A673 (cell line): ENCODE data around the gene AQP12A. TPM values are rescaled to one million over a fixed set of nuclear protein-coding genes. Genes with fewer than 3 reads are reported as not detected.

Source experiments
- BruUV-seq: library from RNA; stranded (reverse); fragments of 400-500 nt; replicated peaks from 2 replicates; lab custom pipeline; 2021; lab: Mats Ljungman, UMichigan
- CTCF ChIA-PET: fragments of 300-600 bp; sonication (Branson Sonifier 250); formaldehyde crosslinking; loops from one replicate; lab custom pipeline; 2022; ENCODE audit warnings: antibody characterized with exemption; lab: Charles Lee
- POLR2A ChIA-PET: fragments of 300-600 bp; sonication (Branson Sonifier 250); formaldehyde crosslinking; loops from one replicate; lab custom pipeline; 2022; ENCODE audit warnings: antibody characterized with exemption; ENCODE audit not compliant: low non-redundant PET; lab: Charles Lee
- DNase-seq: peaks from one replicate; pipeline ENCODE4 v3.0.0-alpha.2; 2015; ENCODE audit warnings: low spot score
- H3K27ac ChIP-seq: fragments of 200-600 bp; sonication (generic); 2 replicates; pipeline ENCODE4 v1.5.1; 2016; ENCODE audit warnings: mixed run types, low read depth, mild to moderate bottlenecking, mixed read lengths, antibody characterized with exemption, low read length; ENCODE audit not compliant: poor library complexity, severe bottlenecking
- H3K27me3 ChIP-seq: fragments of 200-600 bp; sonication (generic); replicated peaks from 2 replicates; pipeline ENCODE4 v1.6.1; 2017; ENCODE audit warnings: mixed run types, low read depth, mild to moderate bottlenecking, mixed read lengths, antibody characterized with exemption, low read length; ENCODE audit not compliant: insufficient read depth, poor library complexity
- H3K36me3 ChIP-seq: fragments of 200-600 bp; sonication (generic); 2 replicates; pipeline ENCODE4 v1.6.1; 2016; ENCODE audit warnings: mixed run types, mild to moderate bottlenecking, mixed read lengths, antibody characterized with exemption, low read length; ENCODE audit not compliant: insufficient read depth, poor library complexity, severe bottlenecking
- H3K4me1 ChIP-seq: fragments of 200-600 bp; sonication (generic); 2 replicates; pipeline ENCODE4 v1.6.1; 2017; ENCODE audit warnings: mixed run types, mild to moderate bottlenecking, mixed read lengths, antibody characterized with exemption, low read length; ENCODE audit not compliant: insufficient read depth, poor library complexity, severe bottlenecking
- H3K4me3 ChIP-seq: fragments of 200-600 bp; sonication (generic); 2 replicates; pipeline ENCODE4 v1.5.1; 2016; ENCODE audit warnings: low read depth, mixed run types, mild to moderate bottlenecking, mixed read lengths, low read length; ENCODE audit not compliant: poor library complexity, severe bottlenecking
- H3K9me3 ChIP-seq: fragments of 200-600 bp; sonication (generic); 2 replicates; pipeline ENCODE4 v1.6.1; 2016; ENCODE audit warnings: mixed run types, low read depth, mild to moderate bottlenecking, mixed read lengths, antibody characterized with exemption, low read length; ENCODE audit not compliant: poor library complexity, severe bottlenecking
- CTCF ChIP-seq: fragments of 300-800, 200-600 bp; sonication (generic); conservative IDR thresholded peaks from 2 replicates; pipeline ENCODE4 v1.5.1; 2017; ENCODE audit warnings: low read depth, mild to moderate bottlenecking, antibody characterized with exemption, low read length, moderate library complexity, mixed read lengths
- EZH2 ChIP-seq: fragments of 200-600 bp; sonication (generic); IDR thresholded peaks from 2 replicates; pipeline ENCODE4 v1.6.1; 2017; ENCODE audit warnings: borderline replicate concordance, low read depth, mild to moderate bottlenecking, mixed read lengths, antibody characterized with exemption, low read length; ENCODE audit not compliant: poor library complexity, severe bottlenecking
- intact Hi-C: fragments of 100-400 bp; cut with micrococcal nuclease; formaldehyde crosslinking; loops from one replicate; pipeline ENCODE4 v1.10.0; 2022; ENCODE audit not compliant: unreplicated experiment
- total RNA-seq: library from RNA; stranded (reverse); gene quantifications from 2 replicates; pipeline ENCODE4 v1.2.3, GENCODE V29; 2021

The AQP12A gene
- total RNA-seq, 1 experiment from 2014 or later, result not detected

GRCh38 chr2:240703417-240704341, 12.0 kb downstream of the AQP12A start:
- no peak overlapping the region for H3K27ac ChIP-seq
- no peak for DNase-seq
- H3K4me3 ChIP-seq, result no peak overlapping the region
- intact Hi-C loops, result no loop called here
- no peaks in the 10 kb centered on the region for H3K4me1 ChIP-seq
- TF ChIP-seq CTCF (no peak), EZH2 (no peak)
- no peaks in the 10 kb centered on the region for H3K9me3 ChIP-seq
- H3K27me3 ChIP-seq, result no peaks in the 10 kb centered on the region
- BruUV-seq, result no TSS peak
- ChIA-PET POLR2A (no interaction called here), CTCF (no interaction called here)
- H3K36me3 ChIP-seq, result no peaks in the 10 kb centered on the region

GRCh38 chr2:240704651-240705050, 13.0 kb downstream of the AQP12A start:
- no TSS peak for BruUV-seq
- intact Hi-C loops, result no loop called here

GRCh38 chr2:240705204-240705791, 13.6 kb downstream of the AQP12A start:
- intact Hi-C loops, result no loop called here
- Histone ChIP-seq H3K9me3 (no peaks in the 10 kb centered on the region), H3K27ac (no peak overlapping the region), H3K4me1 (no peaks in the 10 kb centered on the region), H3K4me3 (no peak overlapping the region), H3K36me3 (no peaks in the 10 kb centered on the region), H3K27me3 (no peaks in the 10 kb centered on the region)
- BruUV-seq, result no TSS peak
- CTCF ChIA-PET, result no interaction called here
- DNase-seq, result no peak
- POLR2A ChIA-PET, result no interaction called here
- no peak for TF ChIP-seq CTCF
- no peak for TF ChIP-seq EZH2

More at GRCh38 chr2:240704651-240705050, 13.0 kb downstream of the AQP12A start:
- no peak overlapping the region for H3K27ac ChIP-seq
- ChIA-PET CTCF (no interaction called here), POLR2A (no interaction called here)
- H3K4me3 ChIP-seq, result no peak overlapping the region
- no peaks in the 10 kb centered on the region for H3K27me3 ChIP-seq
- no peaks in the 10 kb centered on the region for H3K36me3 ChIP-seq
- no peaks in the 10 kb centered on the region for H3K9me3 ChIP-seq
- no peak for DNase-seq
- H3K4me1 ChIP-seq, result no peaks in the 10 kb centered on the region
- TF ChIP-seq CTCF (no peak), EZH2 (no peak)
